Suppressor macrophage treated with lipopolysaccharide for 4 hours (primary cell): Measurements from ENCODE around the gene CCDC92.

Experiments
- DNase-seq: peaks from one replicate; pipeline ENCODE4 v3.0.0-alpha.2; 2020

The CCDC92 gene

DNA sequence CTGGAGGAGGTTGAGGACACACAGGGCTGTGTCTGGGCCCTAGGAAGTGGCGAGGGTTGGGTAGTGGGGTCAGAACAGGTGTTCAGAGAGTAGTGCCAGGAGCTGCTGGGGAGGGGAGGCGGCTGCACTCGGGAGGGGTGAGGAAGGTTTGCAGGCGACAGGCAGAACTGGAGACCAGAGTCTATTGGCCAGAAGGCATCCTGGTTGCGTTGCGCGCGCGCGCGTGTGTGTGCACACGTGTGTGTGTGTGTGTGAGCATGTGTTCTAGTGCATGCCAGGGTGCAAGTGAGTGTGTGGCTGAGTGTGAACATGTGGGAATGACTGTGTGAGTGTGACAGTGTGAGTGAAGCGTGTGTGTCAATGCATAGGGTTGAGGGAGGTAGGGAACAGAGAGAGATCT is 86.4 kb downstream of the CCDC92 start:
- no peak for DNase-seq
